Measurements from ENCODE around the gene RPL10A.

DNA sequence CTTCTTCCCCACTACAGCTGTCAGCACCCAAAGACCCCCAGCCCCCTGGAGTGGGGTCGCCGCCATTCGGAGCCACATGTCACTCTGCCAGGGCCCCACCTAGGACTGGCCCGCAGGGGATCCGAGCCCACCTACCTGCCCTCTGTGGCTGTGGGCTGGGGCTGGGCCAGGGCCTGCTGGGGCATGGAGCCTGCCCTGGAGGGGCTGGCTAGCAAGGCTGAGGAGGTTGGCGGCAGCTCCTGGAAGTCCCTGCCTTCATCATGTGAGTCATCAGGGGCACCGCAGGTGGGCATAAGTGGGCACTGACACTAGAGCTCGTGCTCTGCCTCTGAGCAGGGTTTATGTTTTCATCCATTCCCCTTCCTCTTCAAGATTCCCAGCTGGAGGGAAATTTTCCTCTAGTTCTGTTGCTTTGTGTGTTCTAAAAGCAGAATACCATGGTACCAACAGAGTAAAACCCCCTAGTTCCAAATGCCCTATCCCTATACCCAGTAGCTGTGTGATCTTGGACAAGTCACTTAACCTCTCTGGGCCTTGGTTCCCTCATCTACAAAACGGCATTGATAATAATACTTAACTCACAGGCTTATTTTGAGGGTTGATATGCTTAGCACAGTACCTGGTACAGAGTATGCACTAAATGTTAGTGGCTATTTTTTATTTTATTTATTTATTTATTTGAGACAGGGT is 24.7 kb upstream of the RPL10A start:
- TF ChIP-seq, protein P1, sequence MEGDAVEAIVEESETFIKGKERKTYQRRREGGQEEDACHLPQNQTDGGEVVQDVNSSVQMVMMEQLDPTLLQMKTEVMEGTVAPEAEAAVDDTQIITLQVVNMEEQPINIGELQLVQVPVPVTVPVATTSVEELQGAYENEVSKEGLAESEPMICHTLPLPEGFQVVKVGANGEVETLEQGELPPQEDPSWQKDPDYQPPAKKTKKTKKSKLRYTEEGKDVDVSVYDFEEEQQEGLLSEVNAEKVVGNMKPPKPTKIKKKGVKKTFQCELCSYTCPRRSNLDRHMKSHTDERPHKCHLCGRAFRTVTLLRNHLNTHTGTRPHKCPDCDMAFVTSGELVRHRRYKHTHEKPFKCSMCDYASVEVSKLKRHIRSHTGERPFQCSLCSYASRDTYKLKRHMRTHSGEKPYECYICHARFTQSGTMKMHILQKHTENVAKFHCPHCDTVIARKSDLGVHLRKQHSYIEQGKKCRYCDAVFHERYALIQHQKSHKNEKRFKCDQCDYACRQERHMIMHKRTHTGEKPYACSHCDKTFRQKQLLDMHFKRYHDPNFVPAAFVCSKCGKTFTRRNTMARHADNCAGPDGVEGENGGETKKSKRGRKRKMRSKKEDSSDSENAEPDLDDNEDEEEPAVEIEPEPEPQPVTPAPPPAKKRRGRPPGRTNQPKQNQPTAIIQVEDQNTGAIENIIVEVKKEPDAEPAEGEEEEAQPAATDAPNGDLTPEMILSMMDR (IDR thresholded peaks at IDR 0.05): no peak
- TF ChIP-seq POLR2A (IDR thresholded peaks at IDR 0.05): no peak
